Lower lobe of right lung (tissue), 2 donors: ENCODE results near the gene ARHGDIA. TPM values are rescaled to one million over a fixed set of nuclear protein-coding genes. Genes with fewer than 3 reads are reported as not detected.
"Not testable (repeated sequence)": the region's sequence is repeated elsewhere in the genome, so short reads cannot be mapped to it uniquely, and the experiment has no call there.

Experiments used
- ATAC-seq, 2 donors: fragments of 200-7000 bp; cut with Tn5 transposase; one replicate each; pipeline ENCODE4 v1.9.1; 2020 to 2022; ENCODE audit warnings: mild to moderate bottlenecking in 2 of 2, moderate library complexity in 2 of 2
- DNase-seq: peaks from one replicate; pipeline ENCODE4 v3.0.0-alpha.2; 2020
- H3K27ac ChIP-seq: fragments of 200-600 bp; one replicate; pipeline ENCODE4 v1.8.0; 2022
- H3K27me3 ChIP-seq: fragments of 200-600 bp; one replicate; pipeline ENCODE4 v1.8.0; 2022; ENCODE audit warnings: low read depth
- H3K36me3 ChIP-seq: fragments of 200-600 bp; one replicate; pipeline ENCODE4 v1.8.0; 2022; ENCODE audit warnings: mild to moderate bottlenecking
- H3K4me1 ChIP-seq: fragments of 200-600 bp; one replicate; pipeline ENCODE4 v1.8.0; 2022
- H3K4me3 ChIP-seq: fragments of 200-600 bp; one replicate; pipeline ENCODE4 v1.8.0; 2022; ENCODE audit warnings: mild to moderate bottlenecking
- H3K9me3 ChIP-seq: fragments of 200-600 bp; one replicate; pipeline ENCODE4 v1.8.0; 2022
- intact Hi-C: fragments of 100-400 bp; cut with DNase I; formaldehyde crosslinking; loops from one replicate; pipeline ENCODE4 v1.11.0; 2022
- total RNA-seq: library from RNA; stranded (reverse); fragmentation: NEBNext Ultra II Directional; extraction: Animal tissue kit (Norgen Biotek cat#: 25700); gene quantifications from one replicate; pipeline ENCODE4 v1.2.1, GENCODE V29; 2021
- TF ChIP-seq, protein P1 (sequence below): fragments of 200-600 bp; IDR thresholded peaks from one replicate; pipeline ENCODE4 v1.8.0; 2022; ENCODE audit warnings: antibody characterized with exemption, mild to moderate bottlenecking
- donor health status: DM: no; HTN: yes; CAD: no; lungs with severe emphysema.

Gene ARHGDIA
- total RNA-seq, 1 donor from 2014 or later = 331 TPM

DNA sequence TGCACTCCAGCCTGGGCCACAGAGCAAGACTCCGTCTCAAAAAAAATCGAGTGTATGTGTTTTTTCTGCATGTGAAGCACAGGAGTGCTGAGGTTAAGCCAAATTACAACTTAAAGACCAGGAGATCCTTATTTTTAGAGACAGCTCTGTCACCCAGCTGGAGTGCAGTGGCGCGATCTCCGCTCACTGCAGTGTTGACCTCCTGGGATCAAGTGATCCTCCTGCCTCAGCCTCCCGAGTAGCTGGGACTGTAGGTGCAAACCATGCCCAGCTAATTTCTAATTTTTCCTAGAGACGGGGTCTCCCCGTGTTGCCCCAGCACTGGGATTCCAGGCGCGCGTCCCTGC lies 28.8 kb downstream of the ARHGDIA start:
- Histone ChIP-seq H3K4me1 (no peaks in the 10 kb centered on the region), H3K27me3 (no peaks in the 10 kb centered on the region), H3K4me3 (no peak overlapping the region), H3K36me3 (peaks cover 51% of the 10 kb centered on the region), H3K27ac (no peak overlapping the region), H3K9me3 (no peaks in the 10 kb centered on the region)
- intact Hi-C loops = no loop called here
- TF ChIP-seq, protein P1, sequence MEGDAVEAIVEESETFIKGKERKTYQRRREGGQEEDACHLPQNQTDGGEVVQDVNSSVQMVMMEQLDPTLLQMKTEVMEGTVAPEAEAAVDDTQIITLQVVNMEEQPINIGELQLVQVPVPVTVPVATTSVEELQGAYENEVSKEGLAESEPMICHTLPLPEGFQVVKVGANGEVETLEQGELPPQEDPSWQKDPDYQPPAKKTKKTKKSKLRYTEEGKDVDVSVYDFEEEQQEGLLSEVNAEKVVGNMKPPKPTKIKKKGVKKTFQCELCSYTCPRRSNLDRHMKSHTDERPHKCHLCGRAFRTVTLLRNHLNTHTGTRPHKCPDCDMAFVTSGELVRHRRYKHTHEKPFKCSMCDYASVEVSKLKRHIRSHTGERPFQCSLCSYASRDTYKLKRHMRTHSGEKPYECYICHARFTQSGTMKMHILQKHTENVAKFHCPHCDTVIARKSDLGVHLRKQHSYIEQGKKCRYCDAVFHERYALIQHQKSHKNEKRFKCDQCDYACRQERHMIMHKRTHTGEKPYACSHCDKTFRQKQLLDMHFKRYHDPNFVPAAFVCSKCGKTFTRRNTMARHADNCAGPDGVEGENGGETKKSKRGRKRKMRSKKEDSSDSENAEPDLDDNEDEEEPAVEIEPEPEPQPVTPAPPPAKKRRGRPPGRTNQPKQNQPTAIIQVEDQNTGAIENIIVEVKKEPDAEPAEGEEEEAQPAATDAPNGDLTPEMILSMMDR = no peak
- ATAC-seq = no peak
- DNase-seq = no peak

DNA sequence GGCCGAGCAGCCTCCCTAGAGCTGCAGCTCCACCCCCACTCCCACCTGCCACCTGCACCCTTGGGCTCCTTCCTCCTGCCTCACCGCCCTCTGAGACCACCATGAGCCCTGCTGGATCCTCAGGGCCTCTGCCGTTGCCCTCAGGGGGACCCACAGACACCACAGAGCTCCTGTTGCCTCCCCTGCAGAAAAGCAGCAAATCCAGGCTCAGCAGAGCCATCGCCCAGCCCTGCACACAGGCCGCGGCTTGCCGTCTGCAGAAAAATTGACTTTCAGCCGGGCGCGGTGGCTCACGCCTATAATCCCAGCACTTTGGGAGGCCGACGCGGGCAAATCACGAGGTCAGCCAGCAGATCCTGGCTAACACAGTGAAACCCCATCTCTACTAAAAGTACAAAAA lies 29.3 kb downstream of the ARHGDIA start:
- Histone ChIP-seq H3K27ac (no peak overlapping the region), H3K9me3 (no peaks in the 10 kb centered on the region), H3K4me3 (no peak overlapping the region), H3K4me1 (no peaks in the 10 kb centered on the region), H3K36me3 (peaks cover 46% of the 10 kb centered on the region), H3K27me3 (no peaks in the 10 kb centered on the region)
- DNase-seq (no peak), ATAC-seq (no peak)
- intact Hi-C loops = no loop called here
- TF ChIP-seq, protein P1 = no peak

DNA sequence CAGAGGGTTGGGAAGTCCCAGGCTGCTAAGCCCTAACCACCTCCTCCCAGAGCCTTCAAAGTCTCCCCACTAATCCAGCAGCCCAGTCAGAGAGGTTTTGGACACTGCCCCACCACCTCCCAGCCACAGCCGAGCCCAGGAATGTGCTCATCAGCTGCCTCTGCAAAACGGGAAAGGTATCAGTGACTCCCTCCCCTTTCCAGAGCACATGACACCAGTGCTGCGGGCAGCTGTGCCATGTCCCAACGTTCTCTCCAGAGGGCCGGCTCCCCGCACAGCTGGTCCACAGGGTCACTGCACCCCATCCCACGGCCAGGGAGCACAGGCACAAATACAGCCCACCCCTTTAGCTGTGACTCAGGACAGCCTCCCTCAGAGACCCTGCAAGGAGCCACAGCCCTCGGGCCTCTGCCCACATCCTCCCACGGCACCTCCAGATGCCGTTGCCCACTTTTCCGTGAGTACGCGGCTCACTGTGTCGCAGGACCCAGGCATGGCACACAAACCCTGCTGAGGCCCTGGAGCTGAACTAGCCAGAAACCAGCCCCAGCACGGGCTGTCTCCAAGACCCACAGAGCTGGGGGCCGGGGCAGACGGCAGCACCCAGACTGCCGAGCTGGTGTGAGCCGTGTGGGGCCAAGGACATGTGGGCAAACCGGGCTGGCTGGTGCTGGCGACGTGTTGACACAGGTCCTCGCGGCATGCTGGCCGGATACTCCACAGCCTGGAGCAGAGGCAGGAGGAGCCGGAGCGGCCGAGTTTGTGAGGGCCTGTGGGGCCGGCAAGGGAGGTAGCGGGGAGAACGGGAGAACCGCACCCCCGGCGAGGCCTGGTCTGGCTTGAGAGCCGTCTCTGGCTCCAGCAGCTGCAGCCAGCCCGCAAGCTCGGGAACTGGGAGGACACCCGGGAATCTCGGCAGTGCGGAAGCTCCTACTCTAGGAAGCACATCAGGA lies 30.0 kb downstream of the ARHGDIA start:
- Histone ChIP-seq H3K27ac (no peak overlapping the region), H3K27me3 (no peaks in the 10 kb centered on the region), H3K4me3 (no peak overlapping the region), H3K36me3 (peaks cover 39% of the 10 kb centered on the region), H3K9me3 (no peaks in the 10 kb centered on the region), H3K4me1 (no peaks in the 10 kb centered on the region)
- intact Hi-C loops = no loop called here
- DNase-seq = peak; percentile 67
- TF ChIP-seq, protein P1 = no peak
- peak; percentile 39 to 57 for ATAC-seq

DNA sequence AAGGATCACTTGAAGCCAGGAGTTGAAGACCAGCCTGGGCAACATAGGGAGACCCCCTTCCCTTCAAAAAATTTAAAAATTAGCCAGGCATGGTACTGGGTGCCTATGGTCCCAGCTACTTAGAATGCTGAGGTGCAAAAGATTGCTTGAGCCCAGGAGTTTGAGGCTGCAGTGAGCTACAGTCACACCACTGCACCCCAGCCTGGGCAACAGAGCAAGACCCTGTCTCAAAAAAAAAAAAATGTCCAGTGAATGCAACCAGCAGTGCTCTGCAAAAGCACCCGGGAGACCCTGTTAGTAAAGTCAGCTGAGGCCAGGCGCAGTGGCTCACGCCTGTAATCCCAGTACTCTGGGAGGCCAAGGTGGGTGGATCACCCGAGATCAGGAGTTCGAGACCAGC lies 31.1 kb downstream of the ARHGDIA start:
- ATAC-seq, H3K4me3 ChIP-seq, DNase-seq, H3K27ac ChIP-seq, intact Hi-C loops, H3K9me3 ChIP-seq, H3K4me1 ChIP-seq, H3K27me3 ChIP-seq: not testable (repeated sequence)
- H3K36me3 ChIP-seq = peaks cover 28% of the 10 kb centered on the region

DNA sequence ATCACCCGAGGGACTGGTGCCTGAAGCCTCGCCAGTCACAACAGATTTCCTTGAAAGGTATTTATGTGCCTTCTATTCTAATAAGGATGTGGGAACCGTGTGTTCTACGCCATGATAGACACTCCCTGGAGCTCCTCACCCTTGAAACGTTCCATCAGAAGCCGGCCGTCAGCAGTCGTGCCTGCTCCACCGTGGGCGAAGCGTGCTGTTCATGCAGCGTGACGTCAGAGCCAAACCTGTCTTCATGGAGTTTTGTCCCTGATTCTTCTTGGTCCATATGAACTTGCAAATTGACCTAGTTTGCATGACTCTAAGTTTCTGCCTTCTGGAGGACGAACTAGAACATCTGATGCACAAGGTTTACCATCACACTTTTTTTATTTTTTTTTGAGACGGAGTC lies 31.8 kb downstream of the ARHGDIA start:
- no peak overlapping the region for H3K27ac ChIP-seq

More for the DNA sequence above, 31.8 kb downstream of the ARHGDIA start:
- TF ChIP-seq, protein P1 = no peak
- H3K9me3 ChIP-seq = no peaks in the 10 kb centered on the region
- no peak for ATAC-seq
- H3K4me3 ChIP-seq = no peak overlapping the region
- peaks cover 21% of the 10 kb centered on the region for H3K36me3 ChIP-seq
- H3K4me1 ChIP-seq = no peaks in the 10 kb centered on the region
- intact Hi-C loops = no loop called here
- no peak for DNase-seq
- H3K27me3 ChIP-seq = no peaks in the 10 kb centered on the region
